DLD1 (cell line): ENCODE results near the gene C17orf113.

ENCODE experiments used
- in situ Hi-C: cut with HindIII; loops from 2 replicates; pipeline ENCODE4 v1.10.0; 2017; ENCODE audit warnings: low sequenced_read_pairs

C17orf113 gene

DNA sequence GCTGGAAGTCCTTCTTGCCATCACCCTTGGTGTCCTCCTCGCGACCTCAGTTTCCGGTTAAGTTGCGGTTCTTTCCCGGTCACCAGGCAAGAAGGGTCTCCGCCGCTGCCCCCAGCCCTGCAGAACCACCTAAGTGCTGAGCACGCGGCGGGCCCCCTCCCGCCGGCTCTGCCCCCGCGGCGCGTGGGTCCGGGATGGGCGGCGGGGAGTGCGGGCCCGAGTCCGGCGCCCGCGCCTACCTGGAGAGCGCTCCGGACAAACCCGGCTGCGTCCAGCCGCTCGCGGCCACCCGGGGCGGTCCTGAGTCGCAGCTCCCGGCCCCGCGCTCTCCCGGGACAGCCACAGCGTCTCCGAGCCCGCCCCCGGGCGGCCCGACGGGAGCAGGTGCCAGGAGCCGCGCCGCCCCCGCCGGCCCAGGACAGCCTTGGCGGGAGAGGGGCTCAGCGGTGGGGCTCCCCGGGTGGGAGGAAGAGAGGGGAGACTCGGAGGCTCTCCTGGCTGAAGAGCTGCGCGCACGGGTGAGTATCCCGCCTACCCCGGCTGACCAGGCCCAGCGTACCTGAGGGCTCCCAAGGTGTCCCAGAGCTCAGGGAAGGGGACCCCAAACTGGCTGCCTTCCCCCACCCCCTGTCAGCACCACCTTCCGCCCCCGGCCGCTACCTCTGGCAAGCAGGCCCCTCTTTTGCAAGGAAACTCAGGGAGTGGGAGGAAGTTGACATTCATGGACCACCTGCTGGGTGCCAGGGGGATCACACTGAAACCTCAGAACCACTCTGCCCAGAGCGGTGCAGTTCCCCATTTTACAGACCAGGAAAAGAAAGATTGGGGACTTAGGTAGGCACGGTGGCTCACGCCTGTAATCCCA lies 22.2 kb upstream of the C17orf113 start:
- in situ Hi-C loops, result no loop called here

DNA sequence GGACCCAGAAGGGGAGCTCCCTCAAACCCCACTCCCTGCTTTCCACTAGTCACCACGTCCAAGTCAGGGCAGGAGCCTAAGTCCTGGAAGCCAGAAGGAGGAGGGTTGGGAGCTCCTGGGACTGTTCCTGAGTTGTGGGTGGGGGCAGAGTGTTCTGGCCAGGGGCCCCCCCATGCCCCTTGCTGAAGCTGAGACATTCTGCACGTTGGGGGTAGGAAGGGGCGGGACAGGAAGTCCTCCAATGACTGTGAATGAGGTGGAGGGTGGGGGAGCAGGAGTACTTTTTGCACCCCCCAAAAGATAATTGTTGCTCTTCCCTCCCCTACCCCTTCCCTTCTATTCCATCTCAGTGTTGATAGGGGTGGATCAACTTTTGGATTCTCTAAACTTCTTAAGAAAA lies 21.4 kb upstream of the C17orf113 start:
- in situ Hi-C loops, result no loop called here

DNA sequence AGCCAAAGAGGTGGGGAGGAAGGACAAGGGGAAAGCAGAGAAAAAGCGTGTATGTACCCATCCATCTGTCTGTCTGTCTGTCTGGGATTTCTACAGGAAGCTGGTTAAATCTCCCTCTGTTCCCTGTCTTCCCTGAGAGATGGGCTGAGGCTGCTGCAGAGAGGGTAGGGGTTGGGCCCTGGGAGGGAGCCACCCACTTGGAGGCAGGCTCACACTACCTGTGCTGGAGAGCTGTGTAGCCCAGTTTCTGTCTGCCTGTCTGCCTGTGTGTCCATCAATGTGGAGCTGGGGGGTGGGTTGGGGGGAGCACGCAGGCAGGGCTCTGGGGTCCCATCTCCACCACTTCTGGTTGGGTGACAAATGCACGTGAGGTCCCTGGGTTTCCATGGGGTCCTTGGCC lies 18.6 kb upstream of the C17orf113 start:
- in situ Hi-C loops, result no loop called here

DNA sequence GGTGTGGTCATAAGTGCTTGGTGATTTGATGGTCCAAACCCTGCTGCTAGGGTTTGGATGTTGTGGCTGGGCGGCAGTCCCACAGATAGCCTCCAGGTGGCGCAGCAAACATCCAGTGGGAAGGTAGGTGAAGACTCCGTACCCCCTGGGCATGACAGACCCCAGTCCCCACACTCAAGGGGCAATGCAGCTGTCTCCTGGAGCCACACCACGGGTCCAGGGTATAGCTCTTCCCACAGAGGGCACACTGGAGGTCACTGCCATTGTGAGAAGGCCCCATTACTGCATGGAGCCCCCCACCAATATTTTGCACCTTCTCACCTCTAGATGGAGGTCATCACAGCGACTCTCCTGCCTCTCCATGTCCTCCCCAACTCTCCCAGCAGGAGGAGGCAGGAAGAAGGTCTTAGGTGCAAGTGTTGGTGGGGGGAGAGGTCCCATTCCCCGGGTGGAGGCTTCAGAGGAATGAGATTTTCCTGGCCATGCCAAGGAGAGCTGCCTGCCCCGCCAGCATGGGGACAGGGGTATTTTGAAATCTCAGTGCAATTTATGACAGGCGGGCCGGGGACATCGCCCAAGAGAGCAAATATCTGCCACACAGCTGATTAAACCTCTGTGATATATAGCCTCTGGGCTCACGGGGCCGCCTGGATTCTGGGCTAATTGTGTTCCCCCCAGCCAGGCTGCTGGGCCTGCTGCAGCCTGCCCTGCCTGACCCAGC lies 17.1 kb upstream of the C17orf113 start:
- in situ Hi-C loops, result no loop called here

DNA sequence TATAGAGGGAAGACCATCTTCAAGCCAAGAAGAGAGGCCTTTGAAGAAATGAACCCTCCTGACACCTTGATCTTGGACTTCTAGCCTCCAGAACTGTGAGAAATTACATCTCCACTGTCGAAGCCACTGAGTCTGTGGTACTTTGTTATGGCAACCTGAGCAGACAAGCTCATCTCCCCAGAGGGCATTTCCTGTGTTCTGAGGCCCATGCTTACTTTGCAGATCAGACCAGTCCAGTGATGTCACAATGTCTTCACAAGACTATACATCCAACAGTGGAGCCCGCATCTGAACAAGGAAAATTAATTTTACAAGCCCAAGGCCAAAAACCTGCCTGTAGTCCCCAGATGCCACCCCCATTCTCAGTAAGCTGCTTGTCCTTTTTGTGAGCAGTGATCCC lies 14.8 kb upstream of the C17orf113 start:
- in situ Hi-C loops, result no loop called here

DNA sequence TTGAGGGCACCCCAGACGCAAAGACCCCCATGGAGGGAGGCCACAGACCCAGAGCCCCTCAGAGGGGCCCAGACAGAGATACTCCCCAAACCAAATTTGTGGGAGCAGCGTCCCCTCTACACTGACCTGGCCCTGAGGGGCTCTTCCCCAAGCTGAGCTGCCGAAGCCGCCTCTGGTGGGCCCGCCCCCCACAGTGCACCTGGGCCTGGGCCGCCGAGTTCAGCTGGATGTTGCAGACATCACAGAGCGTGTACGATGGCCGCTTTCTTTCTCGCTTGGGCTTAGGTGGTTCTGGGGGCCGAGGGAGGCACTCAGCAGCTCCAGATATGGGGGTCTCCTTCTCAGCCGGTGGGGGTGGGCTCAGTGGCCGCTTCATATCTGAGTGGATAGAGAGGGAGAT lies 12.3 kb upstream of the C17orf113 start:
- in situ Hi-C loops, result no loop called here

DNA sequence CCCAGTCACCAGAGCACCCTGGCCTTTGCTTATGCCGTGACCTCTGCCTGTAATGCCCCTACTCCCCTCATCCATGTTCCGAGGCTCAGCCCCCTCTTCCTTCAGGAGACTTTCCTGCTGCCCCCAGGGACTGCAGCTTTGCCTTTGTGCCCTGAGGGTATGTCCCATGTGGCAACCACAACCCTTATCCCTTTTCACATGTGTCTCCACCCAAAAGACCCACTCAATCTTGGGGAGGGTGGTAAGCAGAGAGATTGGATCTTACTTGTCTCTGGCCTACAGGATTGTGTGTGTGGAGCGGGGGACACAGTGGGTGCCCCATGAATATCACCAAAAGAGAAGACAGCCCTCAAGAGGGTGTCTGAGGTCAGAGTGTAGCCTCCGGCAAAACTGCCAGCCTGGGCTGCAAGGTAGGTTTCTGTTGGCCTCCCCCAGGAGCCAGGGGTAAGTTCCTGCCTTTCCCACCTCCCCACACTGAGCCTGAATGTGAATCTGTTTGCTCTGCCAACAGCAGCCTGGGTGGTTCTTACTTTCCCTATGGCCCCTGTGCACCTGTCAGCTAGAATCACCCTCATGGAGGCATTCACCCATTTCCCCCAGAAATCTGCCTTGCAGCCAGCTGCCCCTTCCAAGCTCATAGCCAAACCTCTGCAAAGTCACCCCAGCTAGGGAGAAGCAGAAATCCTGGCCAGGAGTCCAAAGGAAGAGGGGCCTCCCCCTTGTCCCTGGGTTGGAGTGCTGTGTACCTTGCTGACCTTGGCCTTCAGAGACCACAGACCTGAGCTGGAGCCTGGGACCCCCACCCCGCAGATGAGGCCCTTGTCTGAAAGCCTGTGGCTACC lies 11.5 kb upstream of the C17orf113 start:
- in situ Hi-C loops, result no loop called here

DNA sequence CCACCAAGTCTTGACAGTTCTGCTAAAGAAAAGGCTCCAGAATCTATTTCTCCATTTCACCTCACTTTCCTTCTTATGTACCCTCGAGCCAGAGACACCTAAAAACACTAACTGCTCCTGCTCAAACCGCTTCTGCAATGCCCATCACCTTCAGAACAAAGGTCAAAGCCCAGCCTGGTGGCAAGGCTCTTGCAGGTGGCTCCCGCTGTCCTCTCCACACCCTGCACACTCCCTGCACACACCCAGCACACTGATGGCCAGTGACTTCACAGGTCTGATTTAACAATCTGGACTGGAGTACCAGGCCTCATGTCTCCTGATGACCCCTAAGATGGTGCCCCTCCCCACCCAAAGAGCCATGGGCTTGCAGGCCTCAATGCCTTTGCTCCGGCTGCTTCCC lies 9.8 kb upstream of the C17orf113 start:
- in situ Hi-C loops, result no loop called here

DNA sequence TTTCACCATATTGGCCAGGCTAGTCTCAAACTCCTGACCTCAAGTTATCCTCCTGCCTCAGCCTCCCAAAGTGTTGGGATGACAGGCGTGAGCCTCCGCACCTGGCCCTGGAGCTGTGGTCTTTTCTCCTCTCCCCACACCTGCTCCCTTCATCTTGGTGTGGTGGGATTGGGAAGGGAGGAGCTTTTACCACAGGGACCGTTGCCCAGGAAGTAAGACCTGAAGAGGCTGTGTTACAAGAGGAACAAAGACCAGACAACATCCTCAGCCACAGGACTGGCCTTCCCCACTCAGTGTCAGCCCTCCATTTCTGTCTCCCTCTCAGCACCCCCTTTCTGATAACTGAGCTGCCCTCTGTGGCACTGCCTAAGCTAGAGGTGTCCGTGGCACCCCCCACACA lies 9.4 kb upstream of the C17orf113 start:
- in situ Hi-C loops, result no loop called here

DNA sequence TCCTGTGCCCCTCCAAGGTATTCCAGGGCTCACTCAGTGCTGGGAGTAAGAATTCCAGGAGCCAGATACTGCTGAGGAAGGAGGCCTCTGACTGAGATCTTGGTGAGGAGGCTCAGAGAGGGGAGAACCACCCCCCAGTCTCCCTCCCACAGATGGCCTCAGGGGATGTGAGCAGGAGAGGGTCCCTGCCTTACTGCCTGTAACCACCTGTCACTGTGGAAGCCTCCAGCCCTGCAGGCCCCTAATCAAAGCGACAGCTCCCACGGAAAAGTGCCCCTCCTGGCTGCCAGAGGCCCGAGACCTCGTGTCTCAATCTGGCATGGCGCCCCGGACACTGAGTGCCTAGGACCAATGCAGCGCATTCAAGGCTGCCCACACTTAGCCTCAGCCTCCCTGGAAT lies 7.7 kb upstream of the C17orf113 start:
- in situ Hi-C loops, result no loop called here

DNA sequence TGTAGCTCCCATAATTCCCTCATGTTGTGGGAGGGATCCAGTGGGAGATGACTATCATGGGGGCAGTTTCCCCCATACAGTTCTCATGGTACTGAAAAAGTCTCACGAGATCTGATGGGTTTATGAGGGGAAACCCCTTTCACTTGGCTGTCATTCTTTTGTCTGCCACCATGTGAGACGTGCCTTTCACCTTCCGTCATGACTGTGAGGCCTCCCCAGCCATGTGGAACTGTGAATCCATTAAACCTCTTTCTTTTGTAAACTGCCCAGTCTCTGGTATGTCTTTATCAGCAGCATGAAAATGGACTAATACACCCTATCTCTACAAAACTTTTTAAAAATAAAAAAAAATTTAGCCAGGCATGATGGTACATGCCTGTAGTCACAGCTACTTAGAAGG lies 6.2 kb upstream of the C17orf113 start:
- in situ Hi-C loops, result no loop called here

DNA sequence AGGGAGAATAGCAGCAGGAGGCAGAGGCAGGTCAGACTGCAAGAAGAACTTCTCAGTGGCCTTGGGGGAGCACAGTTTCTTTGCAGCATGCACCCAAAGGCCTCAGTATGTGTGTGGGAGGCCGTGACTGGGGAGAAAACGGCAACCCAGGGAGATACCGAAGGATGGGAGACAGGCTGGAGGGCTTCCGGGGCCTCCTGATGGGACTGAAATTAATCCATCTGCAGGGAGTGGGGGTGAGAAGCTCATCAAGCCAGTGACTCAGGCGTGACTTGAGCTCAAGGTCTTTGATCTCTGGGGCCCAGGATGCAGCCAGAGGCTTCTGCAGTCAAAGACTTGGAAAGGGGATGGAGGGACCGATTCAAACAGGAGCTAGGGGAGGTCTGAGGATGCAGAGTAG lies 5.1 kb upstream of the C17orf113 start:
- in situ Hi-C loops, result no loop called here

DNA sequence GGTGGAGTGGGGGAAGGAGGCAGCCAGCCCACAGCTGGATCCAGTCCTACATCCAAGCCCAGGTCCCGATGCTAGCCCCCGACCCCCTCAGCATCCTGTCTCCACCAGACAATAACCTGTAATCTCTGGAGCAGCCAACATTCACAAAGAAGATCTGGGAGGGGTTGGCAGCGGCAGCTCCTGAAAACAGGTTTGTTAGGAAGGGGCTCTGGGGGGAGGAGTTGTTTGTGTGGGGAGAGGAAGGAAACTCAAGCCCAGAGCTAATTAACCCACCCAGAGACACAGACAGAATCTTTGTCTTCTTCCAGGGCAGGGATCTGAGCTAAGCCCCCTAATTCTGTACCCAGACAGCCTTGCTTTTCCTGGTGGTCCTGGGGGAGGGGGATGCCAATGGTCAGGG lies 4.6 kb upstream of the C17orf113 start:
- in situ Hi-C loops, result no loop called here

DNA sequence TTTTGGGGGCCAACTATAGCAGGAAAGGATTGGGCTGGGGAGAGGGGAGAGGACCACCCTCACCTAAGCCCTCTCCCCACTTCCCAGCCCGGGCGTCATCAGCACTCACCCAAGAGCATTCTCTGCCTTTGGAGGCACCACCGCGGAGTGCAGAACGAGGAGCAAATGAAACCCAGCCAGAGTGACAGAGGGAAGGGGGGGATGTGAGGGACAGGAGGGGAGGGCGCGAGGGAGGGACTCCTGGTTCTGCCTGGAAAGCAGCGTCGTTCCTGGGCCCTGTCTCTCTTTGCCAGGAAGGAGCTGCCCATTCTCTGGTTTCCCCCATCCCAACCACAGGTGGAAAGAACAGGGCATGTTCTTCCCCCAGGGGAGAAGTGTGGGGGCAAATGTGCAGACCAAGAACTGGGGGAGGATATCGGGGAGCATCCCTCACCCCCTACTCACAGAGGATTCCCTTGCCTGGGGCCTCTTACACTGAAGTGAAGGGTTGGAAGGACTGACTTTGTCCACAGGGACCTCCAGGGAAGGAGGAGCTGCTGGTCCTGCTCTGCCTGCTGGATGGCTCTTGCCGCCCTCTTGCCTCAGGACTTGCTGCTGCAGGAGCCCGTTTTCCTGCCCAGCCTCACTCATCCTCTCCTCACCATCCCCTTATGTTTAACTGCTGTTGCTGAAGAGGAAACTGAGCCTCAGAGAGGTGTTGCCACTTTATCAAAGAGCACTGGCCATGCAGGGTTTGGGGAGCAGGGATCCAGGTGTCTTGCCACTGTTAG lies 3.5 kb upstream of the C17orf113 start:
- in situ Hi-C loops, result no loop called here

DNA sequence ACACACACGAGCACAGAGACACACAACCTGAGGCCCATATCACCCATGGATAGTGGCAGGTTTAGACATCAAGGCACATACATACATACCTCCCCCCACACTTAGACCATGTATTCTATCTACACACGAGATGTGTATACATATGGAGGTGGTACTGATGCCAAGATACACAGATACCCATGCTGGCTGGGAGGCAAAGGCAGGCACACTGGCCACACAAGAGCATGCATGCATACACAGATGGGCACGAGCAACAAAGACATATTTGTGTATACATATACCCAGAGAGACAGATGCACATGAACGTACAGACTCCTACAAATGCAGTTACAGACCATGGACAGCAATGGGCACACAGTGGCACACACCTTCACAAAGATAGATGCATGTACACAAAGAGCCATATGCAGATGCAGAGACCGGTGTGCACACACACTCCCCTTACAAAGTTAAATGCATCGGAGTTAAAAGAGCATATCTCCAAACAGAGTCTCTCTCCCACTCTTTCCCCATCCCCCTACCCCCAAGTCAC lies 2.0 kb upstream of the C17orf113 start:
- in situ Hi-C loops, result no loop called here

DNA sequence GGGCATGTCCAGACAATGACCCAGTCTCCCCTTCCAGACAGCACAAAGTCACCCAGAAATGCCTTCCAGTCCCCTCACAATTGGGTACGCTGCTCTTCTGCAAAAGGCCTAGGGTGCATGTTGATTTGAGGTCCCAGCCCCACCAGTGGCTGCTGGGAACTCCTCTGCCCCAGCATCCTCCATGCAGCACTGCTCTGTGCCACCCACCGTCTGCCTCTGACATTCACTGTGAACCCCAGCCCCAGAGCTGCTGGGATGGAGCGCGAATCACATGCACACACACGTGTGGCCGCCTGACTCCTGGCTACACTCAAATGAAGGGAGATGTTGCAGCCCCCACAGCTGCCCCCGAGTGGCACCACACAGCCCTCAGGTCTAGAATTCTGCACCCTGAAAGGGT lies 1.2 kb upstream of the C17orf113 start:
- in situ Hi-C loops, result no loop called here

DNA sequence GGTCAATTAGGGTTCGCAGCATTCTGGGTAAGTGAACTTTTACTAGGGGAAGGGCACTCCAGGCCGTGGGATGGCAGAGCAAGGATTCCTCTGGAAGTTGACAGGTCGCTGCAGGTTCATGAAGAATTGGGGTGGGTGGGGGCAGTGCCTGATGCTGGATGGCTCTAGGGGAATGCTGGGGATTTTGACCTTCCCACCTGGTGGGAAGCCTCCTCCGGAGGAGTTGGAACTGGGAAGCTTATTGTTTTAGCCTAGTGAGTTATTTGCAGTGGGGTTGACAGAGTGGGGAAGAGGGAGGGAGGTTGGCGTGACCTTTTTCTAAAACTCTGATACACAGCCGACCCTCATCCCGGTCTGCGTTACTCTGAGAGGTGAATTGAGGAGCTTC lies 606 bp upstream of the C17orf113 start:
- in situ Hi-C loops, result no loop called here

DNA sequence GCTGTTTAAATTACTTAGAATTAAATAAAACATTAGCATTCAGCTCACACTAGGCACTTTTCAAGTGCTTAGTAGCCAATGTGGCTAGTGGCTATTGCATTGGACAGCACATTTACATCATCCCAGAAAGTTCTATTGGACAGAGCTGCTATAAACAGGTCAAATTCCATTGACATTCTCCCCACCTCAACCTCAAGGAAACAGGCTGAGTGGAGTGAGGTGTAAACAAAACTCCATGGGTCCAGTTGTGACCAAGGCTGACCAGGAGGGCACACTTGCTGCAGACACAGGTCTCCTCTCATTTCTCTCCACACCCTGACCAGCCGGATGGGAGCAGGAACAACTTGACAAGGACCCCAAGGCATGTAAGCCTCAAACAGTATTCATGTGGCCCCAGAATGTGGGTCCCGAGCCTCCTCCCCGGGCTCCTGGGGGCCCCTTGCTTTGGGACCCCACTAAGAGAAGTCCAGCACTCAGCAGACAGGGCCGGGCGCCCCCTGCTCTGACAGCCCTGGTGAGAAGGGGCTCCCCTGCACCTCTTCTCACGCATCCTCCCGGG lies 488 bp downstream of the C17orf113 start:
- in situ Hi-C loops, result no loop called here

DNA sequence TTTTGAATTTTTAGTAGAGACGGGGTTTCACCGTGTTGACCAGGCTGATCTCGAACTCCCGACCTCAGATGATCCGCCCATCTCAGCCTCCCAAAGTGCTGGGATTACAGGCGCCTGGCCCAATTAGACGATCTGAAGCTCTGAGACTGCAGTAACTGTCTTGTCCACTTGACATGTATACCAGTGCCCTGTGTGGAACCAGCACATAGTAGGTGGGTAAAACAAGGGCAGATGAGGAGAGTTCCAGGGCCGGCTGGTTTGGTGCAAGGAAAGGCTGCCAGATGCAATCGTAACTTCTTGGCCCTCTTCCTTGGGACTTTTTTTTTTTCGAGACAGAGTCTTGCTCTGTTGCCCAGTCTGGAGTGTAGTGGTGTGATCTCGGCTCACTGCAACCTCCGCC lies 3.1 kb downstream of the C17orf113 start:
- in situ Hi-C loops, result no loop called here

DNA sequence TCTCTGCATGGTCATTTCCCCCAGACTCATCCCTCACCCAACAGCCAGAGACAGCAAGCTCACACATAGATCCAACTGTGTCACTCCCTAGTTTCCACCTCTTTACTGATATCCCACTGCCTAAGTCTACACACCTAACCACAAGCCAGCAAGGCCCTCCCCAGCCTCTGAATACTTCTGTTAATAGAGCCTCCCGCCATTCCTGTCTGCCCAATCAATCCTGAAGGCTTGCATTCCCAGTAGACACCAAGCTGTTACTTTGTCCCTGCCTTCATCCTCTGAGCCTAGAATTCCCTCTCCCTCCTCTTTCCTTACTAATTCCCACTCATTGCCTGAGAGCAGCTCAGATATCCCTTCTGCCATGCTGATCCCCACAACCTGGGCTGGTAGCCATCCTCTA lies 4.7 kb downstream of the C17orf113 start:
- in situ Hi-C loops, result no loop called here
